ENCODE results near the gene PSMB1. TPM values are rescaled to one million over a fixed set of nuclear protein-coding genes. Genes with fewer than 3 reads are reported as not detected.

PSMB1 gene
- total and polyA plus RNA-seq, 9 of the 15 experiments (the other 6 are each of a cell fraction or from before 2014, with no cell fraction given) = 447 to 2,953 (median 884) TPM

- CTCF ChIA-PET (ENCODE audit: low intra/inter-chr PET ratio) = no interaction called here
These were observed 30.4 kb downstream of the PSMB1 start for GRCh38 chr6:170522565-170523183.

More at GRCh38 chr6:170522565-170523183, 30.4 kb downstream of the PSMB1 start:
- POLR2A ChIA-PET = interaction anchor here (0.5 to 2.8 kb wide), 3 partner anchors 10 to 1740 kb away, joined by 3 to 9 read pairs (median 3); no protein-coding TSS in a partner anchor
- DNase-seq (ENCODE audit: extremely low read depth in 1 of 4, low spot score in 3 of 4) (peak in 1 of 4 experiments; percentile 36), ATAC-seq (peak; percentile 96), FAIRE-seq (no peak)
- H3K4me1 ChIP-seq (replicated peaks in 1 of 2; ENCODE audit: control insufficient read depth in 2 of 2, insufficient read depth in 2 of 2, low read length in 2 of 2) = peaks cover 0 to 8% of the 10 kb centered on the region in 2 experiments; a peak in 3 of 5 replicates
- H3K36me3 ChIP-seq (ENCODE audit: control insufficient read depth, insufficient read depth, low read length) = no peaks in the 10 kb centered on the region
- TF ChIP-seq TAF9B (IDR thresholded peaks at IDR 0.05; ENCODE audit: partially characterized antibody) (no peak), CTCF (IDR thresholded peaks at IDR 0.05 in 2 of 3, conservative IDR thresholded peaks at IDR 0.05 in 1 of 3; ENCODE audit: insufficient read depth in 2 of 3, low read depth in 1 of 3, low read length in 3 of 3) (peak; percentile 38 to 40 (median 40); a peak in 4 of 6 replicates), RAD21 (CRISPR knock-in tag; conservative IDR thresholded peaks at IDR 0.05 in 1 of 2, IDR thresholded peaks at IDR 0.05 in 1 of 2) (peak in 1 of 2 experiments; percentile 63; a peak in 2 of 4 replicates)
- H3K4me3 ChIP-seq = no peak overlapping the region
- peaks cover 4 to 8% of the 10 kb centered on the region in 2 experiments; a peak in 4 of 5 replicates for H3K27me3 ChIP-seq (ENCODE audit: control insufficient read depth in 2 of 2, insufficient read depth in 2 of 2, low read length in 2 of 2)
- H2AFZ ChIP-seq (ENCODE audit: low read depth, low read length) = peak overlapping the region; percentile 34; the same call in 1 of the 2 replicates
- no peak overlapping the region for H3K27ac ChIP-seq (ENCODE audit: extremely low read depth, low read depth, low read length)
- no peak overlapping the region for H3K4me2 ChIP-seq (ENCODE audit: insufficient read depth, low read length)
- no peaks in the 10 kb centered on the region for H3K79me2 ChIP-seq (ENCODE audit: control insufficient read depth, insufficient read depth, low read length)
- intact Hi-C loops (cut with micrococcal nuclease) (loop anchor here (10.0 kb wide), 2 partner anchors 48 to 1628 kb away; no protein-coding TSS in a partner anchor), in situ Hi-C loops (cut with MboI) (no loop called here)
- no peaks in the 10 kb centered on the region for H3K9me1 ChIP-seq (ENCODE audit: control insufficient read depth, insufficient read depth, low read length)
- H3K9me3 ChIP-seq (replicated peaks; ENCODE audit: control insufficient read depth, insufficient read depth, low read depth, low read length) = no peaks in the 10 kb centered on the region
- H4K20me1 ChIP-seq (replicated peaks; ENCODE audit: control insufficient read depth, insufficient read depth, low read length) = no peaks in the 10 kb centered on the region
- 26% methylated on average over 10 of the region's 10 CpGs for WGBS (ENCODE audit: insufficient coverage, low coverage, missing lambda C conversion rate)
- BruUV-seq (replicated peaks) = no TSS peak
- no peak overlapping the region for H3K9ac ChIP-seq (ENCODE audit: insufficient read depth in 1 of 2, low read depth in 2 of 2, low read length in 2 of 2)

Measured in K562 (cell line).